ENCODE results near the gene ARHGEF9. TPM values are rescaled to one million over a fixed set of nuclear protein-coding genes. Genes with fewer than 3 reads are reported as not detected.

Gene ARHGEF9
- total RNA-seq, 1 experiment from 2014 or later = 25.6 TPM

GRCh38 chrX:63718010-63718694, 66.9 kb downstream of the ARHGEF9 start:
- no peak overlapping the region for H3K27ac ChIP-seq (ENCODE audit: low read length)
- H2AFZ ChIP-seq (ENCODE audit: low read length) = no peak overlapping the region
- H3K4me1 ChIP-seq (ENCODE audit: low read length) = no peaks in the 10 kb centered on the region
- no peak for DNase-seq
- no peak overlapping the region for H3K4me3 ChIP-seq (ENCODE audit: low read length)
- H4K20me1 ChIP-seq (ENCODE audit: insufficient read depth, low read depth, low read length) = no peaks in the 10 kb centered on the region
- H3K9ac ChIP-seq (ENCODE audit: low read length) = no peak overlapping the region
- H3K9me2 ChIP-seq (replicated peaks; ENCODE audit: insufficient read depth, low read length) = no peaks in the 10 kb centered on the region
- peaks cover 2% of the 10 kb centered on the region; the same call in 1 of the 2 replicates for H3K9me3 ChIP-seq (ENCODE audit: low read length)
- no peaks in the 10 kb centered on the region for H3K79me2 ChIP-seq (ENCODE audit: low read length)
- H3K36me3 ChIP-seq (ENCODE audit: insufficient read depth, low read length) = peaks cover 5% of the 10 kb centered on the region; the same call in 1 of the 2 replicates
- no peak overlapping the region for H3K4me2 ChIP-seq (ENCODE audit: low read depth, low read length, poor library complexity, severe bottlenecking)
- no peaks in the 10 kb centered on the region for H3K27me3 ChIP-seq (ENCODE audit: low read length)

GRCh38 chrX:63713526-63713925, 71.5 kb downstream of the ARHGEF9 start:
- H3K4me2 ChIP-seq (ENCODE audit: low read depth, low read length, poor library complexity, severe bottlenecking) = no peak overlapping the region
- no peaks in the 10 kb centered on the region for H3K27me3 ChIP-seq (ENCODE audit: low read length)
- H2AFZ ChIP-seq (ENCODE audit: low read length) = no peak overlapping the region
- H3K4me3 ChIP-seq (ENCODE audit: low read length) = no peak overlapping the region
- no peaks in the 10 kb centered on the region for H4K20me1 ChIP-seq (ENCODE audit: insufficient read depth, low read depth, low read length)
- no peak overlapping the region for H3K9ac ChIP-seq (ENCODE audit: low read length)
- no peak overlapping the region for H3K27ac ChIP-seq (ENCODE audit: low read length)
- H3K79me2 ChIP-seq (ENCODE audit: low read length) = no peaks in the 10 kb centered on the region
- peaks cover 7% of the 10 kb centered on the region; the same call in 1 of the 2 replicates for H3K36me3 ChIP-seq (ENCODE audit: insufficient read depth, low read length)
- peaks cover under 1% of the 10 kb centered on the region; the same call in 1 of the 2 replicates for H3K9me3 ChIP-seq (ENCODE audit: low read length)
- peaks cover 5% of the 10 kb centered on the region; the same call in 1 of the 2 replicates for H3K4me1 ChIP-seq (ENCODE audit: low read length)
- DNase-seq = no peak
- H3K9me2 ChIP-seq (replicated peaks; ENCODE audit: insufficient read depth, low read length) = no peaks in the 10 kb centered on the region

- no peak overlapping the region for H3K4me2 ChIP-seq (ENCODE audit: low read depth, low read length, poor library complexity, severe bottlenecking)
- H3K27me3 ChIP-seq (ENCODE audit: low read length) = no peaks in the 10 kb centered on the region
- no peak overlapping the region for H3K27ac ChIP-seq (ENCODE audit: low read length)
- no peak overlapping the region for H2AFZ ChIP-seq (ENCODE audit: low read length)
- H4K20me1 ChIP-seq (ENCODE audit: insufficient read depth, low read depth, low read length) = no peaks in the 10 kb centered on the region
- H3K4me1 ChIP-seq (ENCODE audit: low read length) = peaks cover 5% of the 10 kb centered on the region; the same call in 1 of the 2 replicates
- no peak overlapping the region for H3K4me3 ChIP-seq (ENCODE audit: low read length)
- H3K9ac ChIP-seq (ENCODE audit: low read length) = no peak overlapping the region
- H3K36me3 ChIP-seq (ENCODE audit: insufficient read depth, low read length) = 0 out of 2 replicates have a peak, but pooled peaks cover 3% of the 10 kb centered on the region
- H3K9me3 ChIP-seq (ENCODE audit: low read length) = no peaks in the 10 kb centered on the region
- no peaks in the 10 kb centered on the region for H3K79me2 ChIP-seq (ENCODE audit: low read length)
- H3K9me2 ChIP-seq (replicated peaks; ENCODE audit: insufficient read depth, low read length) = no peaks in the 10 kb centered on the region
- no peak for DNase-seq
These were observed 76.2 kb downstream of the ARHGEF9 start for GRCh38 chrX:63708801-63709200.

- no peak overlapping the region for H3K27ac ChIP-seq (ENCODE audit: low read length)
- H3K9me2 ChIP-seq (replicated peaks; ENCODE audit: insufficient read depth, low read length) = no peaks in the 10 kb centered on the region
- H3K9ac ChIP-seq (ENCODE audit: low read length) = no peak overlapping the region
- DNase-seq = no peak
- peaks cover 18% of the 10 kb centered on the region for H3K36me3 ChIP-seq (ENCODE audit: insufficient read depth, low read length)
- no peaks in the 10 kb centered on the region for H3K27me3 ChIP-seq (ENCODE audit: low read length)
- no peaks in the 10 kb centered on the region for H4K20me1 ChIP-seq (ENCODE audit: insufficient read depth, low read depth, low read length)
- peaks cover 3% of the 10 kb centered on the region for H3K9me3 ChIP-seq (ENCODE audit: low read length)
- no peaks in the 10 kb centered on the region for H3K4me1 ChIP-seq (ENCODE audit: low read length)
- no peak overlapping the region for H3K4me2 ChIP-seq (ENCODE audit: low read depth, low read length, poor library complexity, severe bottlenecking)
- no peak overlapping the region for H2AFZ ChIP-seq (ENCODE audit: low read length)
- no peaks in the 10 kb centered on the region for H3K79me2 ChIP-seq (ENCODE audit: low read length)
- no peak overlapping the region for H3K4me3 ChIP-seq (ENCODE audit: low read length)
These were observed 82.5 kb downstream of the ARHGEF9 start for GRCh38 chrX:63702556-63702955.

GRCh38 chrX:63686878-63687714, 97.9 kb downstream of the ARHGEF9 start:
- no peaks in the 10 kb centered on the region for H3K4me1 ChIP-seq (ENCODE audit: low read length)
- H2AFZ ChIP-seq (ENCODE audit: low read length) = no peak overlapping the region
- H3K9ac ChIP-seq (ENCODE audit: low read length) = no peak overlapping the region
- H3K79me2 ChIP-seq (ENCODE audit: low read length) = no peaks in the 10 kb centered on the region; the same call in 1 of the 2 replicates
- H3K27me3 ChIP-seq (ENCODE audit: low read length) = no peaks in the 10 kb centered on the region
- DNase-seq = peak; percentile 81
- no peaks in the 10 kb centered on the region for H4K20me1 ChIP-seq (ENCODE audit: insufficient read depth, low read depth, low read length)
- H3K4me2 ChIP-seq (ENCODE audit: low read depth, low read length, poor library complexity, severe bottlenecking) = no peak overlapping the region
- H3K9me2 ChIP-seq (replicated peaks; ENCODE audit: insufficient read depth, low read length) = no peaks in the 10 kb centered on the region
- H3K4me3 ChIP-seq (ENCODE audit: low read length) = no peak overlapping the region
- no peak overlapping the region for H3K27ac ChIP-seq (ENCODE audit: low read length)
- 0 out of 2 replicates have a peak, but pooled peaks cover 2% of the 10 kb centered on the region for H3K36me3 ChIP-seq (ENCODE audit: insufficient read depth, low read length)
- H3K9me3 ChIP-seq (ENCODE audit: low read length) = peaks cover 6% of the 10 kb centered on the region

- H3K36me3 ChIP-seq (ENCODE audit: insufficient read depth, low read length) = no peaks in the 10 kb centered on the region
- no peak overlapping the region for H3K9ac ChIP-seq (ENCODE audit: low read length)
- H3K4me2 ChIP-seq (ENCODE audit: low read depth, low read length, poor library complexity, severe bottlenecking) = no peak overlapping the region
- no peaks in the 10 kb centered on the region; the same call in 1 of the 2 replicates for H3K9me3 ChIP-seq (ENCODE audit: low read length)
- no peak overlapping the region for H2AFZ ChIP-seq (ENCODE audit: low read length)
- no peaks in the 10 kb centered on the region for H3K79me2 ChIP-seq (ENCODE audit: low read length)
- H3K4me3 ChIP-seq (ENCODE audit: low read length) = no peak overlapping the region
- H3K27ac ChIP-seq (ENCODE audit: low read length) = no peak overlapping the region
- no peak for DNase-seq
- H3K9me2 ChIP-seq (replicated peaks; ENCODE audit: insufficient read depth, low read length) = no peaks in the 10 kb centered on the region
- H4K20me1 ChIP-seq (ENCODE audit: insufficient read depth, low read depth, low read length) = no peaks in the 10 kb centered on the region
- no peaks in the 10 kb centered on the region for H3K4me1 ChIP-seq (ENCODE audit: low read length)
- H3K27me3 ChIP-seq (ENCODE audit: low read length) = no peaks in the 10 kb centered on the region
These were observed 104.6 kb downstream of the ARHGEF9 start for GRCh38 chrX:63680423-63680822.

- Histone ChIP-seq H3K9me2 (replicated peaks; ENCODE audit: insufficient read depth, low read length) (no peaks in the 10 kb centered on the region), H3K9me3 (ENCODE audit: low read length) (no peaks in the 10 kb centered on the region; the same call in 1 of the 2 replicates), H3K4me1 (ENCODE audit: low read length) (no peaks in the 10 kb centered on the region), H4K20me1 (ENCODE audit: insufficient read depth, low read depth, low read length) (no peaks in the 10 kb centered on the region), H3K4me2 (ENCODE audit: low read depth, low read length, poor library complexity, severe bottlenecking) (no peak overlapping the region), H3K27me3 (ENCODE audit: low read length) (no peaks in the 10 kb centered on the region), H3K9ac (ENCODE audit: low read length) (no peak overlapping the region), H2AFZ (ENCODE audit: low read length) (no peak overlapping the region), H3K4me3 (ENCODE audit: low read length) (no peak overlapping the region), H3K27ac (ENCODE audit: low read length) (no peak overlapping the region), H3K36me3 (ENCODE audit: insufficient read depth, low read length) (no peaks in the 10 kb centered on the region), H3K79me2 (ENCODE audit: low read length) (no peaks in the 10 kb centered on the region)
- DNase-seq = no peak
These were observed 105.6 kb downstream of the ARHGEF9 start for GRCh38 chrX:63679432-63679831.

- H3K4me3 ChIP-seq (ENCODE audit: low read length) = no peak overlapping the region
- H3K9me2 ChIP-seq (replicated peaks; ENCODE audit: insufficient read depth, low read length) = no peaks in the 10 kb centered on the region
- no peaks in the 10 kb centered on the region for H3K79me2 ChIP-seq (ENCODE audit: low read length)
- no peaks in the 10 kb centered on the region for H3K9me3 ChIP-seq (ENCODE audit: low read length)
- H4K20me1 ChIP-seq (ENCODE audit: insufficient read depth, low read depth, low read length) = no peaks in the 10 kb centered on the region
- DNase-seq = no peak
- no peak overlapping the region for H3K9ac ChIP-seq (ENCODE audit: low read length)
- 0 out of 2 replicates have a peak, but pooled peaks cover 3% of the 10 kb centered on the region for H3K36me3 ChIP-seq (ENCODE audit: insufficient read depth, low read length)
- H3K27ac ChIP-seq (ENCODE audit: low read length) = no peak overlapping the region
- H3K4me1 ChIP-seq (ENCODE audit: low read length) = no peaks in the 10 kb centered on the region
- no peak overlapping the region for H2AFZ ChIP-seq (ENCODE audit: low read length)
- H3K4me2 ChIP-seq (ENCODE audit: low read depth, low read length, poor library complexity, severe bottlenecking) = no peak overlapping the region
- H3K27me3 ChIP-seq (ENCODE audit: low read length) = no peaks in the 10 kb centered on the region
These were observed 109.3 kb downstream of the ARHGEF9 start for GRCh38 chrX:63675716-63676115.
